ENCODE measurements around the gene AMPD3.

AMPD3 gene

GRCh38 chr11:10497371-10498021 is 42.4 kb downstream of the AMPD3 start:
- Histone ChIP-seq H3K36me3 (replicated peaks; ENCODE audit: low read depth, low read length) (peaks cover 82% of the 10 kb centered on the region), H3K27me3 (ENCODE audit: low read depth, low read length) (no peaks in the 10 kb centered on the region), H3K4me3 (ENCODE audit: low read length) (no peak overlapping the region), H3K9me3 (ENCODE audit: insufficient read depth, low read length) (peaks cover 3% of the 10 kb centered on the region; the same call in 1 of the 2 replicates), H3K9ac (ENCODE audit: low read length) (no peak overlapping the region), H3K79me2 (ENCODE audit: low read length) (no peaks in the 10 kb centered on the region), H2AFZ (ENCODE audit: low read depth, low read length) (no peak overlapping the region), H3K27ac (ENCODE audit: low read length) (no peak overlapping the region), H3K4me2 (ENCODE audit: low read length) (no peak overlapping the region), H3K4me1 (ENCODE audit: low read length) (peaks cover 17% of the 10 kb centered on the region), H4K20me1 (ENCODE audit: insufficient read depth, low read length) (no peaks in the 10 kb centered on the region)
- TF ChIP-seq EZH2phosphoT487 (IDR thresholded peaks at IDR 0.05; ENCODE audit: low read depth) (no peak), CTCF (IDR thresholded peaks at IDR 0.05; ENCODE audit: low read depth, low read length) (no peak)

GRCh38 chr11:10498022-10498400 is 42.9 kb downstream of the AMPD3 start:
- peaks cover 21% of the 10 kb centered on the region for H3K4me1 ChIP-seq (ENCODE audit: low read length)
- no peak for TF ChIP-seq CTCF (IDR thresholded peaks at IDR 0.05; ENCODE audit: low read depth, low read length)
- no peak for TF ChIP-seq EZH2phosphoT487 (IDR thresholded peaks at IDR 0.05; ENCODE audit: low read depth)

GRCh38 chr11:10498426-10499250 is 43.6 kb downstream of the AMPD3 start:
- Histone ChIP-seq H3K79me2 (ENCODE audit: low read length) (no peaks in the 10 kb centered on the region), H2AFZ (ENCODE audit: low read depth, low read length) (no peak overlapping the region), H3K4me3 (ENCODE audit: low read length) (no peak overlapping the region), H3K27ac (ENCODE audit: low read length) (no peak overlapping the region), H4K20me1 (ENCODE audit: insufficient read depth, low read length) (no peaks in the 10 kb centered on the region), H3K9me3 (ENCODE audit: insufficient read depth, low read length) (peaks cover 3% of the 10 kb centered on the region; the same call in 1 of the 2 replicates), H3K4me2 (ENCODE audit: low read length) (no peak overlapping the region), H3K27me3 (ENCODE audit: low read depth, low read length) (no peaks in the 10 kb centered on the region), H3K36me3 (replicated peaks; ENCODE audit: low read depth, low read length) (peaks cover 76% of the 10 kb centered on the region), H3K9ac (ENCODE audit: low read length) (no peak overlapping the region), H3K4me1 (ENCODE audit: low read length) (peaks cover 21% of the 10 kb centered on the region)
- no peak for TF ChIP-seq EZH2phosphoT487 (IDR thresholded peaks at IDR 0.05; ENCODE audit: low read depth)
- TF ChIP-seq CTCF (IDR thresholded peaks at IDR 0.05; ENCODE audit: low read depth, low read length): no peak

More at GRCh38 chr11:10498022-10498400, 42.9 kb downstream of the AMPD3 start:
- H3K4me2 ChIP-seq (ENCODE audit: low read length): no peak overlapping the region
- no peaks in the 10 kb centered on the region for H3K27me3 ChIP-seq (ENCODE audit: low read depth, low read length)
- peaks cover 3% of the 10 kb centered on the region; the same call in 1 of the 2 replicates for H3K9me3 ChIP-seq (ENCODE audit: insufficient read depth, low read length)
- H3K4me3 ChIP-seq (ENCODE audit: low read length): no peak overlapping the region
- peaks cover 82% of the 10 kb centered on the region for H3K36me3 ChIP-seq (replicated peaks; ENCODE audit: low read depth, low read length)
- H2AFZ ChIP-seq (ENCODE audit: low read depth, low read length): no peak overlapping the region
- H3K79me2 ChIP-seq (ENCODE audit: low read length): no peaks in the 10 kb centered on the region
- H3K9ac ChIP-seq (ENCODE audit: low read length): no peak overlapping the region
- H4K20me1 ChIP-seq (ENCODE audit: insufficient read depth, low read length): no peaks in the 10 kb centered on the region
- no peak overlapping the region for H3K27ac ChIP-seq (ENCODE audit: low read length)

GRCh38 chr11:10499452-10499851 is 44.4 kb downstream of the AMPD3 start:
- peaks cover 22% of the 10 kb centered on the region for H3K4me1 ChIP-seq (ENCODE audit: low read length)
- H4K20me1 ChIP-seq (ENCODE audit: insufficient read depth, low read length): no peaks in the 10 kb centered on the region
- H3K36me3 ChIP-seq (replicated peaks; ENCODE audit: low read depth, low read length): peaks cover 73% of the 10 kb centered on the region
- no peak overlapping the region for H3K27ac ChIP-seq (ENCODE audit: low read length)
- H3K27me3 ChIP-seq (ENCODE audit: low read depth, low read length): no peaks in the 10 kb centered on the region
- H3K79me2 ChIP-seq (ENCODE audit: low read length): no peaks in the 10 kb centered on the region
- H3K9ac ChIP-seq (ENCODE audit: low read length): no peak overlapping the region
- H3K9me3 ChIP-seq (ENCODE audit: insufficient read depth, low read length): no peaks in the 10 kb centered on the region
- TF ChIP-seq CTCF (IDR thresholded peaks at IDR 0.05; ENCODE audit: low read depth, low read length) (no peak), EZH2phosphoT487 (IDR thresholded peaks at IDR 0.05; ENCODE audit: low read depth) (no peak)
- H3K4me3 ChIP-seq (ENCODE audit: low read length): no peak overlapping the region
- no peak overlapping the region for H3K4me2 ChIP-seq (ENCODE audit: low read length)
- H2AFZ ChIP-seq (ENCODE audit: low read depth, low read length): no peak overlapping the region
